Gastroesophageal sphincter (tissue), 4 donors: ENCODE results near the gene MAP2K4. TPM values are rescaled to one million over a fixed set of nuclear protein-coding genes. Genes with fewer than 3 reads are reported as not detected.

Experiments
- ATAC-seq: fragments of 150-250 bp; one replicate; pipeline ENCODE4 v1.9.1; 2016; ENCODE audit warnings: mild to moderate bottlenecking, moderate library complexity
- H3K27ac ChIP-seq, 4 donors: fragments of 200-600 bp; sonication (generic) in 3 of 4; 1 replicate in 3 of 4; 2 replicates in 1 of 4; pipeline ENCODE4 v1.5.1; 2016 to 2019
- H3K27me3 ChIP-seq: fragments of 200-600 bp; sonication (generic); one replicate; pipeline ENCODE4 v1.5.1; 2019
- H3K36me3 ChIP-seq, 2 donors: fragments of 200-600 bp; sonication (generic); one replicate each; pipeline ENCODE4 v1.5.1; 2019; ENCODE audit warnings: control low read depth in 1 of 2
- H3K4me1 ChIP-seq, 3 donors: fragments of 200-600 bp; sonication (generic); 1 replicate in 2 of 3; 2 replicates in 1 of 3; pipeline ENCODE4 v1.5.1; 2016 to 2019; ENCODE audit warnings: control low read depth in 2 of 3
- H3K4me3 ChIP-seq, 2 donors: fragments of 200-600 bp; sonication (generic); one replicate each; pipeline ENCODE4 v1.5.1; 2019; ENCODE audit warnings: mild to moderate bottlenecking in 1 of 2, moderate library complexity in 1 of 2
- H3K9me3 ChIP-seq, 3 donors: fragments of 200-600 bp; sonication (generic); one replicate each; pipeline ENCODE4 v1.5.1; 2017 to 2019; ENCODE audit warnings: control low read depth in 2 of 3
- CTCF ChIP-seq, 4 experiments: fragments of 200-600 bp in 2 of 4; fragments of 450-650 bp in 2 of 4; sonication (generic) in 1 of 4; IDR thresholded peaks; one replicate each; pipeline ENCODE4 v1.5.1; 2017 to 2019; ENCODE audit warnings: antibody characterized with exemption in 4 of 4, mild to moderate bottlenecking in 2 of 4, moderate library complexity in 2 of 4
- EP300 ChIP-seq: sonication (generic); formaldehyde crosslinking; IDR thresholded peaks from one replicate; pipeline ENCODE4 v1.6.1; 2017; ENCODE audit warnings: antibody characterized with exemption, mild to moderate bottlenecking
- POLR2A ChIP-seq, 2 donors: fragments of 450-650 bp; IDR thresholded peaks; one replicate each; pipeline ENCODE4 v1.6.1; 2017; ENCODE audit warnings: antibody characterized with exemption in 2 of 2, mild to moderate bottlenecking in 2 of 2, moderate library complexity in 1 of 2
- POLR2AphosphoS5 ChIP-seq: sonication (generic); formaldehyde crosslinking; IDR thresholded peaks from one replicate; pipeline ENCODE4 v1.6.1; 2017; ENCODE audit warnings: antibody characterized with exemption
- WGBS, 2 donors: methylation state at CpG; one replicate each; pipeline ENCODE4 v1.1.5; 2018; ENCODE audit warnings: low coverage in 1 of 2; 5-methylcytosine and 5-hydroxymethylcytosine counted together
- total RNA-seq, 4 donors: library from RNA; depleted of rRNA; stranded (reverse); fragments of >200 nt; gene quantifications; one replicate each; pipeline ENCODE4 v1.1.0, GENCODE V29; 2016

The MAP2K4 gene
- total RNA-seq, 4 donors from 2014 or later: 25.6 to 37.3 (median 29.6) TPM

GRCh38 chr17:12077773-12078172, 57.1 kb downstream of the MAP2K4 start:
- H3K4me3 ChIP-seq: no peak overlapping the region
- peaks cover 0 to 20% of the 10 kb centered on the region in 2 donors for H3K36me3 ChIP-seq
- WGBS, 2 donors: 87 to 100% methylated on average over 1 to 2 of the region's 2 CpGs
- TF ChIP-seq CTCF (IDR thresholded peaks at IDR 0.05): no peak
- no peaks in the 10 kb centered on the region for H3K27me3 ChIP-seq
- no peak for ATAC-seq
- no peaks in the 10 kb centered on the region for H3K9me3 ChIP-seq
- peaks cover 0 to 13% (median 0%) of the 10 kb centered on the region in 3 donors for H3K4me1 ChIP-seq
- no peak overlapping the region for H3K27ac ChIP-seq

GRCh38 chr17:12078791-12079190, 58.1 kb downstream of the MAP2K4 start:
- WGBS, 2 donors: 48% methylated on average over 2 of the region's 2 CpGs; no CpG with 5 or more reads in 1 of the 2 donors
- Histone ChIP-seq H3K36me3 (peaks cover 0 to 20% of the 10 kb centered on the region in 2 donors), H3K4me3 (no peak overlapping the region), H3K27ac (no peak overlapping the region), H3K4me1 (peaks cover 0 to 13% (median 0%) of the 10 kb centered on the region in 3 donors), H3K27me3 (no peaks in the 10 kb centered on the region), H3K9me3 (no peaks in the 10 kb centered on the region)
- TF ChIP-seq EP300: no peak
- TF ChIP-seq CTCF (IDR thresholded peaks at IDR 0.05): no peak
- TF ChIP-seq POLR2A (IDR thresholded peaks at IDR 0.05): no peak
- TF ChIP-seq POLR2AphosphoS5: no peak
- ATAC-seq: no peak

GRCh38 chr17:12081720-12082119, 61.0 kb downstream of the MAP2K4 start:
- TF ChIP-seq CTCF (IDR thresholded peaks at IDR 0.05) (no peak), POLR2A (IDR thresholded peaks at IDR 0.05) (no peak), EP300 (no peak), POLR2AphosphoS5 (no peak)
- H3K27me3 ChIP-seq: no peaks in the 10 kb centered on the region
- no peak overlapping the region for H3K27ac ChIP-seq
- no peaks in the 10 kb centered on the region for H3K9me3 ChIP-seq
- H3K4me1 ChIP-seq: peaks cover 0 to 13% (median 0%) of the 10 kb centered on the region in 3 donors
- peaks cover 0 to 10% of the 10 kb centered on the region in 2 donors for H3K36me3 ChIP-seq
- WGBS, 2 donors: 40 to 52% methylated on average over 4 to 7 of the region's 8 CpGs
- no peak overlapping the region for H3K4me3 ChIP-seq
- no peak for ATAC-seq

- no peak for ATAC-seq
Measured at GRCh38 chr17:12085076-12085949, 64.6 kb downstream of the MAP2K4 start.

More at GRCh38 chr17:12085076-12085949, 64.6 kb downstream of the MAP2K4 start:
- no peaks in the 10 kb centered on the region for H3K9me3 ChIP-seq
- H3K4me3 ChIP-seq: no peak overlapping the region
- H3K27me3 ChIP-seq: no peaks in the 10 kb centered on the region
- H3K4me1 ChIP-seq: peaks cover 0 to 13% (median 0%) of the 10 kb centered on the region in 3 donors
- WGBS, 2 donors: 78 to 98% methylated on average over 2 to 4 of the region's 4 CpGs
- H3K27ac ChIP-seq: no peak overlapping the region
- peaks cover 0 to 3% of the 10 kb centered on the region in 2 donors for H3K36me3 ChIP-seq
- TF ChIP-seq POLR2AphosphoS5 (no peak), CTCF (IDR thresholded peaks at IDR 0.05) (no peak), EP300 (no peak), POLR2A (IDR thresholded peaks at IDR 0.05) (no peak)
